Measurements from ENCODE around the gene FRMD5. TPM values are rescaled to one million over a fixed set of nuclear protein-coding genes. Genes with fewer than 3 reads are reported as not detected.

FRMD5 gene
- total RNA-seq, 1 experiment from 2014 or later, result 3.9 TPM

- H3K27ac ChIP-seq (ENCODE audit: insufficient read length, low read depth, low read length), result no peak overlapping the region
- no peaks in the 10 kb centered on the region for H3K27me3 ChIP-seq (ENCODE audit: insufficient read depth, low read length)
- H3K36me3 Mint-ChIP-seq (ENCODE audit: insufficient read depth in 1 of 3, low read depth in 3 of 3), result no peaks in the 10 kb centered on the region
- H2BK20ac ChIP-seq (ENCODE audit: low read depth, low read length, poor library complexity, severe bottlenecking), result no peak overlapping the region
- no peak overlapping the region for H3K4me2 ChIP-seq (ENCODE audit: insufficient read depth, insufficient read length, low read length)
- H3K27me3 Mint-ChIP-seq (ENCODE audit: low read depth), result no peaks in the 10 kb centered on the region
- H3K79me1 ChIP-seq (ENCODE audit: insufficient read depth, low read depth, low read length, poor library complexity, severe bottlenecking), result no peaks in the 10 kb centered on the region
- DNase-seq, result no peak
- no peak overlapping the region for H3K18ac ChIP-seq (ENCODE audit: insufficient read length, low read depth, low read length)
- H4K91ac ChIP-seq (ENCODE audit: insufficient read length, low read depth, low read length), result no peak overlapping the region
- H3T11ph ChIP-seq (ENCODE audit: low read length), result no peak overlapping the region
- no peak overlapping the region for H2BK5ac ChIP-seq (ENCODE audit: insufficient read length, low read length)
- no peak overlapping the region for H3K4ac ChIP-seq (ENCODE audit: low read depth, low read length)
- no peaks in the 10 kb centered on the region for H3K9me3 ChIP-seq (ENCODE audit: control insufficient read depth, low read depth, low read length)
- H2BK12ac ChIP-seq (ENCODE audit: insufficient read length, low read depth, low read length), result no peak overlapping the region
- H3K9me3 Mint-ChIP-seq, result peaks cover 0 to 2% of the 10 kb centered on the region in 2 experiments; a peak in 1 of 5 replicates
- no peaks in the 10 kb centered on the region for H3K79me2 ChIP-seq (ENCODE audit: insufficient read depth, low read length)
- no peaks in the 10 kb centered on the region for H3K4me1 Mint-ChIP-seq
- H4K8ac ChIP-seq (replicated peaks; ENCODE audit: insufficient read length, low read depth, low read length), result no peak overlapping the region
- H3K9ac ChIP-seq (ENCODE audit: extremely low read depth, insufficient read length, low read length), result no peak overlapping the region
- H2AK5ac ChIP-seq (ENCODE audit: insufficient read length, low read length), result no peak overlapping the region
- no peak overlapping the region for H2AFZ ChIP-seq (ENCODE audit: low read length)
- no peak overlapping the region for H3K4me3 Mint-ChIP-seq
- no peak overlapping the region for H3K14ac ChIP-seq (ENCODE audit: insufficient read depth, low read length)
- no peak overlapping the region for H2BK120ac ChIP-seq (ENCODE audit: low read depth, low read length, poor library complexity, severe bottlenecking)
- no peak overlapping the region for H3K56ac ChIP-seq (ENCODE audit: insufficient read length, low read depth, low read length)
- H2BK15ac ChIP-seq (ENCODE audit: low read depth, low read length), result no peak overlapping the region
- H3K23me2 ChIP-seq (ENCODE audit: insufficient read length, low read depth, low read length, poor library complexity, severe bottlenecking), result no peaks in the 10 kb centered on the region
- H3K23ac ChIP-seq (ENCODE audit: insufficient read length, low read depth, low read length), result no peak overlapping the region
- no peaks in the 10 kb centered on the region for H3K4me1 ChIP-seq (ENCODE audit: insufficient read depth, low read length)
- no peak overlapping the region for H3K27ac Mint-ChIP-seq
- H4K20me1 ChIP-seq (ENCODE audit: control insufficient read depth, insufficient read depth, insufficient read length), result no peaks in the 10 kb centered on the region
- no peak overlapping the region for H4K5ac ChIP-seq (ENCODE audit: insufficient read length, low read depth, low read length)
- TF ChIP-seq CTCF (conservative IDR thresholded peaks at IDR 0.05), result no peak
- WGBS (ENCODE audit: extremely low coverage, insufficient read length, low lambda C conversion rate), result no CpG with 5 or more reads among the region's 2 CpGs
Observed at GRCh38 chr15:44084171-44084570, 110.9 kb downstream of the FRMD5 start.
